Fibroblast of pulmonary artery (primary cell): ENCODE data around the gene RAC2.

ENCODE experiments used
- DNase-seq: peaks from one replicate; pipeline ENCODE4 v3.0.0-alpha.2; 2010; ENCODE audit warnings: low read depth
- H3K4me3 ChIP-seq: replicated peaks from 2 replicates; pipeline ENCODE4 v1.5.1; 2011; ENCODE audit warnings: low read depth, mild to moderate bottlenecking, control low read depth, low read length, moderate library complexity
- TF ChIP-seq, protein P1 (sequence below): IDR thresholded peaks from 2 replicates; pipeline ENCODE4 v1.5.1; 2011; ENCODE audit warnings: mild to moderate bottlenecking, control low read depth, low read length, inconsistent platforms; ENCODE audit errors: missing control alignments

The RAC2 gene

DNA sequence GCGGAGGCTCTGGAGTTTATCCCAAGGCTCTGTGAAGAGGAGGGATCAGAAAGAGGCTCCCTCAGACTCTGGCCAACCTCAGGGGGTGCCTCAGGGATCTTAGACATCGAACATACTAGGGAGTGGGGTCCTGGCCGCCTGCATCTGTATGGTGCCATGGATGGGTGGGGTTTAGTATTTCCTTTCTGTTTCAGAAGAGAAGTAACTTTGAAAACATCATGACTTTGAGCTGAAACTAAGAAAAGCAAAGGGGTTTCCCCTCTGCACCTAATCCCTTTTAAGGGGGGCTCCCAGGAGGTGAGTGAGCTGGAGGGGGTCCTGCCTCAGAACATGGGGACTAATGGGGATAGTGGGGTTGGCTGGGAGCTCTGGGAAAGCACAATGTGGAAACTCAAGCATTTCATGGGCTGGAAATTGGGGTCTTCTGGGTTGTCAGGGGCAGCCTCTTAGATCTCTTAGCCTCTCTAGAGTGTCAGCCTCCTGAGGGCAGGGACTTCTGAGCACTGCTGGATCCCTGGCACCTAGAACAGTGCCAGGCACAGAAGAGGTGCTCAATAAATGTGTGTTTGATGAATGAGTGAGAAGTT is 20.0 kb downstream of the RAC2 start:
- no peak for DNase-seq
- TF ChIP-seq, protein P1, sequence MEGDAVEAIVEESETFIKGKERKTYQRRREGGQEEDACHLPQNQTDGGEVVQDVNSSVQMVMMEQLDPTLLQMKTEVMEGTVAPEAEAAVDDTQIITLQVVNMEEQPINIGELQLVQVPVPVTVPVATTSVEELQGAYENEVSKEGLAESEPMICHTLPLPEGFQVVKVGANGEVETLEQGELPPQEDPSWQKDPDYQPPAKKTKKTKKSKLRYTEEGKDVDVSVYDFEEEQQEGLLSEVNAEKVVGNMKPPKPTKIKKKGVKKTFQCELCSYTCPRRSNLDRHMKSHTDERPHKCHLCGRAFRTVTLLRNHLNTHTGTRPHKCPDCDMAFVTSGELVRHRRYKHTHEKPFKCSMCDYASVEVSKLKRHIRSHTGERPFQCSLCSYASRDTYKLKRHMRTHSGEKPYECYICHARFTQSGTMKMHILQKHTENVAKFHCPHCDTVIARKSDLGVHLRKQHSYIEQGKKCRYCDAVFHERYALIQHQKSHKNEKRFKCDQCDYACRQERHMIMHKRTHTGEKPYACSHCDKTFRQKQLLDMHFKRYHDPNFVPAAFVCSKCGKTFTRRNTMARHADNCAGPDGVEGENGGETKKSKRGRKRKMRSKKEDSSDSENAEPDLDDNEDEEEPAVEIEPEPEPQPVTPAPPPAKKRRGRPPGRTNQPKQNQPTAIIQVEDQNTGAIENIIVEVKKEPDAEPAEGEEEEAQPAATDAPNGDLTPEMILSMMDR = no peak
- no peak overlapping the region for H3K4me3 ChIP-seq

DNA sequence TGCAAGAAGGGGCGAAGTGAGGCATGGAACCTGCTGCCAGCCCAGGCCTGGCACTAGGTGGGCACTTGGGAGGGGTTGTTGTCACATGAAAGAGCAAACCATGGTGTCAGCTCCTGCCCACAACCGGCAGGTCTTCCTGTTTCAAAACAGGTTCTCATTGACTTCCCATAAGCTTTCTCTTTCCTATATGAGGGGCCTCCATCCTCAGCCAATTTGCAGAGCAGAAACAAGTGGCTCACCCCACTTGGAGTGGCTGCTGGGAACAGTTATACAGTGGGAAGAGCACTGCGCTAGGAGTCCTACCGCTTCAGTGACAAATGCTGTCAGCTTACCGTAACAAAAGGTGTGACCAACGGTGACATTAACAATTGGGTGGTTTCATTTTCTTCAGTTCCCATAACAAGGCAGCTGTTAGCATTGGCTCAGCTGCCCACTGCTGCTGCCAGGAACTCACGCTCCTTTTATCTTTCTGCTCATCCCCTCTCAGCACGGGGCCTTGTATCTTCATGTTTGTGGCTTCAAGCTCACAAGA is 21.6 kb downstream of the RAC2 start:
- DNase-seq = no peak
- TF ChIP-seq, protein P1 = no peak
- no peak overlapping the region for H3K4me3 ChIP-seq

DNA sequence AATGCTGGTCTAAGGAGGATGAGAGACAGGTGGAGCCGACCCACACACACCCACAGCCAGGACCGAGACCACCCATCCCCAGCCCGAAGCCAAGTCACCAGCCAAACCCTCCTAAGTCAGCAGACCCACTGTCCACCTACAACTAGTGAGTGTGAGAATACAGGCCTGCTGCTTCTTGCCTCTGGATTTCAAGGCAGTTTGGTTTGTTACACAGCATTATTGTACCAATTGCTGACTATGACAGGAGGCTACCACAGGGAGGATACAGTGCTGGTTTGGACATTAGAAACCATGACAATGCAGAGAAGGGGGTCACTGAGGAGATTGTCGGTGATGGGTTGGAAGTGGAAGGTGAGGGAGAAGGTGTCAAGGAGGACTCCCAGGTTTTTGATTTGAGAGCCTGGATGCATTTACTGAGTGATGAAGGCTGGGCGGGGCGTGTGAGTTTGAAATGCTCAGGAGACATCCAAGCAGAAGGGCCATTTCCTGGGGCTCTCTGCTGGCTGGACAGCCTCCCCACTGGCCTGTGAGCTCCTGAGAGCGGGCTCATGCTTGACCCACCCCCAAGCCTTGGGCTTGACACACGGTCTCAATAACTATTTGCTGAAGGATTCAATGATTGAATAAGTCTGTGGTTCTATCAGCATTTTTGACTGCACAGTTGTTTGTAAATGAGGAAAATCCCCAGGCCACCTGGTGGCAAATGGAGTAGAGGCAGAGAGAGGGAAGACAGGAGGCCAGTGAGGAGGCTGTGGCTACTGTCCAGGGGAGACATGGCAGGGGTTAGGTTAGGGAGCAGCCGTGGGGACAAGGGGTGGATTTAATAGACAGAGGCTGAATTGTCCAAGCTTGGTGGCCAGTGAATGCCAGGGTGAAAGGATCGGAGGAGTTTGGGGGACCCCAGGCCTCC is 22.4 kb downstream of the RAC2 start:
- TF ChIP-seq, protein P1 = no peak
- DNase-seq = no peak
- no peak overlapping the region for H3K4me3 ChIP-seq

DNA sequence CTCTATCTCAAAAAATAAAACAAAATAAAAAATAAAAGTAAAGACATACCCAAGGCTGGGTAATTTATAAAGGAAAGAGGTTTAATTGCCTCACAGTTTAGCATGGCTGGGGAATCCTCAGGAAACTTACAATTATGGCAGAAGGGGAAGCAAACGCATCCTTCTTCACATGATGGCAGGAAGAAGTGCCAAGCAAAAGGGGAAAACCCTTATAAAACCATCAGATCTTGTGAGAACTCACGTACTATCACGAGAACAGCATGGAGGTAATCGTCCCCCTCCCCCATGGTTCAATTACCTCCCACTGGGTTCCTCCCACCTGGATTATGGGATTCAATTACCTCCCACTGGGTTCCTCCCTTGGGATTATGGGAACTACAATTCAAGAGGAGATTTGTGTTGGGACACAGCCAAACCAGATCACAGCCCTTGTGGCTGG is 23.5 kb downstream of the RAC2 start:
- DNase-seq = no peak
- TF ChIP-seq, protein P1 = no peak
- H3K4me3 ChIP-seq = no peak overlapping the region

DNA sequence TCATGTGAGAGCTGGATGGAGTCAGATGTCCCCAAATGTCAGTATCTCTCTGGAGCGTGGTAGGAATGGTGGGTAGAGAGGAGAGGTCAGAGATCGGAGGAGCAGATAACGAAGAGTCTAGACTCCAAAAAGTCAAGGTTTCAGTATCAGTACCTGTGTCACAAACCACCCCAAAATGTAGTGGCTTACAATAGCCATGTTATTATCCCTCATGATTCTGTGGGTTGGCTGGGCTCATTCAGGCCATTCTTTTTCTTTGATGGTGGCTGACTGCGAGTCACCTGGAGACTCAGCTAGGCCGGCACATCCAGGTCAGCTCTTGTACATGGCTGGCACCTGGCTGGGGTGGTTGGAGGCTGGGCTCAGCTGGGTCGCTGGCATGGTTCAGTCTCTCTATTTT is 24.5 kb downstream of the RAC2 start:
- TF ChIP-seq, protein P1 = no peak
- no peak overlapping the region for H3K4me3 ChIP-seq
- no peak for DNase-seq

DNA sequence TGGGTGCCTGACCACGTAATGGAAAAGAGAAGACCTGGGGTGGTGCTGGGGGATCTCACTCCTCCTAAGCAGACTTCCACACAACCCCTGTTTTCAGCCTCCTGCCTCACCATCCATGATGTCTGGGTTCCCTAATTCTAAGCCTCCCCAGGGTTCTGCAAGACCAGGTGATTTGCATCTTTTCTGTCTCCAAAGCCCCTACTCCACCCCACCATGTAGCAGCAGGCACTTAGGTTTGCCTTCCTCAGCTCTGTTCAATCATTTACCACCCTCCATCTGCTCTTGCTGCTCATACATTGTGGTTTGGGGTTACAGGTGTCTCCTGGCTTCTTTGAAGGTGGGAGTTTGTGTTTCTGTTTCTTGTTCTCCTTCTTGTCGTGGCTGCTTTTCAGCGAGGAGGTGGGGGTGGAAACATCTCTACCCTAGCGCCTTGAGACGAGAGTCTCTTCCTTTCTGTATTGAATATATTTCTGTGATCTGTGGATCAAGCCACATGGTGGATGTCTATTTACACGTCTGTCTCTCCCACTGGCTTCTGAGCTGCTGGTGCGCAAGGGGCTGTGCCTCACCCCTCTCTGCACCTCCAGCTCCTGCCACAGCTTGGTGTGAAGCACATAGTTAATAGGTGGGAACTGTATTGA is 25.2 kb downstream of the RAC2 start:
- DNase-seq = no peak
- TF ChIP-seq, protein P1 = no peak
- H3K4me3 ChIP-seq = no peak overlapping the region
